SK-N-DZ (cell line): Measurements from ENCODE around the gene CDC42EP5. TPM values are rescaled to one million over a fixed set of nuclear protein-coding genes. Genes with fewer than 3 reads are reported as not detected.
"Not testable (repeated sequence)": the region's sequence is repeated elsewhere in the genome, so short reads cannot be mapped to it uniquely, and the experiment has no call there.

Experiments used
- DNase-seq: peaks from one replicate; pipeline ENCODE4 v3.0.0-alpha.2; 2015; ENCODE audit warnings: low spot score
- polyA plus RNA-seq, 2 experiments: library from polyadenylated mRNA; depleted of rRNA; stranded (reverse); fragments of >200 nt; gene quantifications; 2 replicates each; pipeline ENCODE4 v1.2.3, GENCODE V29; 2014

Gene CDC42EP5, protein sequence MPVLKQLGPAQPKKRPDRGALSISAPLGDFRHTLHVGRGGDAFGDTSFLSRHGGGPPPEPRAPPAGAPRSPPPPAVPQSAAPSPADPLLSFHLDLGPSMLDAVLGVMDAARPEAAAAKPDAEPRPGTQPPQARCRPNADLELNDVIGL
- polyA plus RNA-seq (2014; cell fraction: cytosol; rRNA removed), result not detected in 2 replicates
- not detected in 2 replicates for polyA plus RNA-seq (2014; cell fraction: nucleus; rRNA removed)

GRCh38 chr19:54473071-54473891 lies at the start of gene CDC42EP5:
Gene CDC42EP5 (minus strand): TSS chr19:54473296. CDS start chr19:54465547, 7,749 bp downstream.
- no peak for DNase-seq

GRCh38 chr19:54521860-54522513 lies 48.9 kb upstream of the CDC42EP5 start:
- no peak for DNase-seq

GRCh38 chr19:54521022-54521859 lies 48.1 kb upstream of the CDC42EP5 start:
- DNase-seq, result no peak

GRCh38 chr19:54518844-54519243 lies 45.7 kb upstream of the CDC42EP5 start:
- DNase-seq, result no peak

DNA sequence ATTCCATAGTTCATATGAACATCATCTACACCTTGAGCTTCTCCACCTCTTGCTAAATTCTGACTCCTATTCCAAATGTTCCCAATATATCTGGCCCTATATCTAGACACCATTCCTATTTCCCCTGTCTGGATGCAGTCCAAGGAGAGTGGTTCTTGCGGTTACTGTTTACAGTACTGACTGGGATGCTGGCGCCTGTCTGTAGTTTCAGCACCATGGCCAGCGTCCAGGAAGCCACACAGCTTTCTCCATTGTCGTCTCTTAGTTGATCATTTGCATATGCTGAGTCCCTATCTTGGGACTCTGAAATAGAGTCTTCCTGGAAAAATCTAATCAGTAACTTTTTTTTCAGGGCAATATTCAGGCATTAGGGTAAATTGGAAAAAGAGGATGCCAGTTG lies 44.4 kb upstream of the CDC42EP5 start:
- no peak for DNase-seq

- no peak for DNase-seq
Measured at GRCh38 chr19:54515156-54515555, 42.1 kb upstream of the CDC42EP5 start.

DNA sequence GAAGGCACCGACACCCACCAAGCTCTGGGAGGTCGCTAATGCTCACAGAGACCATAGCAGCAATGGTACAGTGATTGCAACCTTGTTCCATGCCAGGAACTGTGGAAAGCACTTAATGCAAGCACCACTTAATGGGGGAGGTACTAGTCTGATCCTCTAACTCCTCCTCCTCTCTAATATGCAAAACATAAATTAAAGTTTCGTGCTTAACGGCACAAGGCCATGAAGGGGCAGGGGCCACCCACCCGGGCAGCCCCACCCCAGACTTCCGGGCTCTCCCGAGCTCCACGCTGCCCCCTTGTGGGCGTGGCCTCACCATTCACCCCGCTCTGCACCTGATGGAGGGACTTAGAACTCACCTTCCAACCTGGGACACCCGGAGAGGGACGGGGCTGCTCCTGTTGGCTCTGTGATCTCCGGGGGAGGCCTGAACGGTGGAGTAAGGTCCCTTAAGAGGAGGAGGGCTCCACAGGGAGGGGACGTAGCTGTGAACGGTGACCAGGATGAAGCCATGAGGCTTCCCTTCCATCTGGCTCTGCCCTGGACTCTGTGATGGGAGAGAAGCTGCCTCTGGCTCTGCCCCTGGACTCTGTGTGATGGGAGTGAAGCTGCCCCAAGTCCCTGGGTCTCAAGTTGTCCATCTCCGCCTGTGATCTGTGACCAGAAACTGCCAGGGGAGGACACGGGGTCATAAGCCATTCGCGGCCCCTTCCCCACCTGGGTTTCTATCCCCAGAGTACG lies 36.3 kb upstream of the CDC42EP5 start:
- DNase-seq, result not testable (repeated sequence)

DNA sequence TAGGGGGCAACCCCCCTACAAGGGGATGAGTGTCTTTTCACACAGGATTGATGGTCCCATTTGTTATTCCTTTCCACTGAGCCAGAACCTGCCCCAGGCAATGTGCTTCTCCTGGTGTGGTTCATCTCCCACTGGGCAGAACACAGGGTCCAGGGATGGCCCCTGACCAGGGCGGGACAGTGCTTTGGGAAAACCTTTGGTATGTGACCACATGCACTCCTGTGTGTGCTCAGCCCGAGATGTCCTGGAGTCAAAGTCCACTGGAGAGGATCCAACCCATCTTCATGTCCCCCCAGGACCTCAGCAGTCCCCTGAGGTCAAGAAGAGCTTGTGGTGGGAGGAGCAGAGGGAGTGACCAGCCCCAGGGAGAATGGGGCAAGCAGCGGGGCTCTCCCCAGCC lies 35.4 kb upstream of the CDC42EP5 start:
- not testable (repeated sequence) for DNase-seq

DNA sequence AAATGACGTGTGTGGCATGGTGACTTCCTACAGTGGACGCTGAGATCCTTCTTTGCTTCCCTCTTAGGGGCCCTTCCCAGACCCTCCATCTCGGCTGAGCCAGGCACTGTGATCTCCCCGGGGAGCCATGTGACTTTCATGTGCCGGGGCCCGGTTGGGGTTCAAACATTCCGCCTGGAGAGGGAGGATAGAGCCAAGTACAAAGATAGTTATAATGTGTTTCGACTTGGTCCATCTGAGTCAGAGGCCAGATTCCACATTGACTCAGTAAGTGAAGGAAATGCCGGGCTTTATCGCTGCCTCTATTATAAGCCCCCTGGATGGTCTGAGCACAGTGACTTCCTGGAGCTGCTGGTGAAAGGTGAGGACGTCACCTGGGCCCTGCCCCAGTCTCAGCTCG lies 34.7 kb upstream of the CDC42EP5 start:
- DNase-seq, result no peak

DNA sequence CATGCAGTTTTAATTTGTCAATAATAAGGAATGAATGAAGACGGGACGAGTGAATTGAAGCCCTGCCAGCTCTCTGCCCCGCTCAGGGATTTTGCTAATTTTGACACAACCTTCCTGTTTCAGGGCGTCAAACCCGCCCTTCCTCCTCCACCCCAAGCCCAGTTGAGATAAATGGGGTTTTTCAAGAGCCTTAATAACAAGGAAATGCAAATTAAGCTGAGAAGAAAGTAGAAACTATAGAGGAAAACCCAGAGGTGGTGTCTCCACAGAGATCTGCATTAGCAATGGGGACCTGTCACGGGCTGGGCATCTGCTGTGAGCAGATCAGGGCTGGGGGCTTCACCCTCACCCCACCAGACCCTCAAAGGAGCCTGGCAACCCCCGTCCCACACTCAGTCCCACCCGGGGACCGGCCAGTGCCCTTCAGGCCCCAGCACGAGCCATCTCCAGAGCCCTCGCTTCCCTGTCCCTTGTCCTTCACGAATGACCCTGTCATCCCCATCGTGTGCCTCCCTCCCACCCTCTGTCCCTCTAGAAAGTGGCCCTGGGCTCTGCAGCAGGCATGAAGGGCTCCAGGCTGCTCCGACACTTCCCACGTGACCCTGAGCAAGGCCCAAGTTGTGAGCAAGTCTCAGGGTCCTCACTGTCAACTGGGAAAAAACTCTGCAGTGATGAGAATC lies 34.1 kb upstream of the CDC42EP5 start:
- DNase-seq, result not testable (repeated sequence)

DNA sequence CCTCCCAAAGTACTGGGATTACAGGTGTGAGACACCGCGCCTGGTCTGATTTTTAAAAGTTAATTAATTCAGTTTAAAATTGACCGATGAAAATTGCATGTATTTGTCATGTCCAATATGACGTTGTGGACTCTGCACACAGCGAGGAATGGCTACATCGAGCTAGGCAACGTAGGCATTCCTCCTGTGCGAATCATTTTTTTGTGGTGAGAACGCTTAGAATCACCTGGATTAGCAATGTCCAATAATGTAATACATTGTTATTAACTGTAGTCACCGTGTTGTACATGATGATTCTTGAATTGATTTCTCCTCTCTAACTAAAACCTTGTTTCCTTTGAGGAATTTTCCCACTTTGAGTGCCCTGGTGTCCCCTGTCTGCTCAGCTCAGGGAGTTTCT lies 33.0 kb upstream of the CDC42EP5 start:
- DNase-seq, result no peak

- DNase-seq, result not testable (repeated sequence)
Measured at GRCh38 chr19:54505542-54505941, 32.4 kb upstream of the CDC42EP5 start.

DNA sequence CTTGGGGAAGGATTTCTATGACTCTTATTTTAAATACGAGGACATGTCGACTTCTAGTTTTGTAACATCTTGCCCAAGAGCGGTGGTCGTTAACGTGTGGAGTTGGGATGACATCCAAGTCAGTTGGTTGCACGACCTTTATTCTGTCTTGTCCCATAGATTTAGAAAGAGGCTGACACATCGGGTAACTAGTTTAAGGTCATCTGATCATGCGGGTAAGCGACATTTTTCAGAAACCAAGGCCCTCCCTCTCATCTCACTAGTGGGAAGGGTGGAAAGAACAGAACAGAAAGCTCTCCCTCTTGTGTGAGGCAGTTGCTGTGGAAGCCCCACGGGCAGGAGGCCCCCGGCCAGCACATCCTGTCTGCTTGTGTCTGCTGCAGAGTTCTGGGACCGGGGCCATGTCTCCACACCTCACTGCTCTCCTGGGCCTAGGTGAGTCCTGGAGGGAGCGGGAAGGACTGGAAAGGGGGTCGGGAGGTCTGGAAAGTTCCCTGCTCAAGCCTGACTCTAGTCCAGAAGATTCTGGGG lies 29.5 kb upstream of the CDC42EP5 start, which contains the start of gene LAIR2:
Gene LAIR2, plus strand, starts transcription at position 314 of the 531 bp plus-strand sequence. Its CDS starts 88 bp downstream, at position 402.
- DNase-seq, result no peak

DNA sequence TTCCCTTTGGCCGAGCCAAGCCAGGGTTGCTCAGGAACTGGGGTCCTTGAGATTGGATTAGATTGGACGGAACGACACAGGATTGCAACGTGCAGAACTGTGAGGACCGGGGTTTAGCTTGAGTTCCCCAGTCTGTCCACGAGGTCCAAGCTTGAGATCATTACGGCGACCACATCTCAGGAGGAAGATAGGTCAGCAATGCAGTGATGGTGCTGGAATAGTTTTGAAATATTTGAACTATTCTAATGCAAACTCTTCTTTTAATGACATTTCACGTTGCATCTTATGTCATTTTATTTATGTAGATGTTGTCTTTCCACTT lies 25.3 kb upstream of the CDC42EP5 start:
- not testable (repeated sequence) for DNase-seq

DNA sequence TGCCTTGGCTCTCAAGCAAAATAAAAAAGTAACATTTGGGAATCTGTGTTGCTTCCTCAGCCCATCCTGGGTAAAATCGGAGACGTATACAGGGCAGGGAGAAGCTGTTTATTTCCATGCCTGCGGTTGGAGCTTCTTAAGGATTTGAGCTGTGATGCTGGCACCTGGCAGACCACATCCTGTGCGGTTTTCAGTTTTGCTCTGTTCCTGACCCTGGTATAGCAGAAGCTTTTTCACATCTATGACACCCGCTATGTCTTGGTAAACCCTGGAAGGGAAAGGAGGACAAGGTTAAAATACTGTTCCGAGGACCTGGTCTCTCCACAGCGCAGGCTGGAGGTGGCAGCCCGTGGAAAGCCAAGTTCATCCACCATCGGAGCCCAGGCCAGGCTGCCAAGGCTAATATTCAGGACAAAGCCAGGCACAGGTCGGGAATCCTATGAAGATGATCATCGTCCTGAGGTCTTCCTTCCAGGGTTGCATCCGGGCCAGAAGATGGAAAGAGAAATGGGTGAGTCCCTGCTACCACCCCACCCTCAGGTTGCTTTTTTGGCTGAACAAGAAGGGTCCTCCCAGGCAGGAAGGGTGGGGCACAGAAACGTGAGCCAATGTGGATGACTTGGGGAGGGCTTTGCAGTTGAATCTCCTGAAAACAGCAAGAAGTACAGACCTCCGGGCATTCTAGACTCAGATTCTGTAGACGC lies 24.8 kb upstream of the CDC42EP5 start:
- DNase-seq, result not testable (repeated sequence)

DNA sequence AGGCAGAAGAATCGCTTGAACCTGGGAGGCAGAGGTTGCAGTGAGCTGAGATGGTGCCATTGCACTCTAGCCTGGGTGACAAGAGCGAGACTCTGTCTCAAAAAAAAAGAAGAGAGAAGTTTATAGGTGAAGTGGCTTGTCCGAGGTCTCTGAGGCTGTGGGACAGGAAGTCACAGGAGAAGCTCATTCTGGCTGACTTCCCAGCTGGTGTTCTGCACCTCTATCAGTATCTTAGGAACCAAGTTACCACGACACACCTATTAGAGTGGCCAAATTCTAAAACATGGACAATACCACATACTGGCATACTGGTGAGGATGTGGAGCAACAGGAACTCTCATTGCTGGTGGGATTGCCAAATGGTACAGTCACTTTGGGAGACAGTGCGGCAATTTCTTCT lies 22.2 kb upstream of the CDC42EP5 start:
- not testable (repeated sequence) for DNase-seq

GRCh38 chr19:54493967-54494585 lies 21.0 kb upstream of the CDC42EP5 start:
- DNase-seq, result no peak

- DNase-seq, result not testable (repeated sequence)
Measured at GRCh38 chr19:54493056-54493455, 20.0 kb upstream of the CDC42EP5 start.

- no peak for DNase-seq
Measured at GRCh38 chr19:54492568-54492967, 19.5 kb upstream of the CDC42EP5 start.
